WTC11 (cell line): ENCODE measurements around the gene MYO19. TPM values are rescaled to one million over a fixed set of nuclear protein-coding genes. Genes with fewer than 3 reads are reported as not detected.

Source experiments
- CBFB ChIP-seq: sonication (generic); formaldehyde crosslinking; IDR thresholded peaks from 2 replicates; pipeline ENCODE4 v1.8.1; 2022; ENCODE audit warnings: mild to moderate bottlenecking, low read depth, missing genetic modification reagents
- CREB1 ChIP-seq: sonication (generic); formaldehyde crosslinking; IDR thresholded peaks from 2 replicates; pipeline ENCODE4 v1.8.0; 2023; ENCODE audit warnings: mild to moderate bottlenecking, missing genetic modification reagents
- CREM ChIP-seq: sonication (generic); formaldehyde crosslinking; IDR thresholded peaks from 2 replicates; pipeline ENCODE4 v1.8.1; 2022; ENCODE audit warnings: mild to moderate bottlenecking, missing genetic modification reagents, moderate library complexity
- CTCF ChIP-seq: fragments of 200-600 bp; IDR thresholded peaks from 2 replicates; pipeline ENCODE4 v1.8.0; 2022; ENCODE audit warnings: antibody characterized with exemption
- E2F1 ChIP-seq: sonication (generic); formaldehyde crosslinking; IDR thresholded peaks from 2 replicates; pipeline ENCODE4 v1.8.0; 2022; ENCODE audit warnings: mild to moderate bottlenecking, missing genetic modification reagents
- ELF4 ChIP-seq: sonication (generic); formaldehyde crosslinking; IDR thresholded peaks from 2 replicates; pipeline ENCODE4 v1.8.1; 2022; ENCODE audit warnings: low read depth, mild to moderate bottlenecking, moderate library complexity, missing genetic modification reagents
- ERG ChIP-seq: fragments of 250-450 bp; sonication (Bioruptor Pico); IDR thresholded peaks from 2 replicates; pipeline ENCODE4 v1.8.0; 2021; ENCODE audit warnings: mild to moderate bottlenecking
- ESRRA ChIP-seq: sonication (generic); formaldehyde crosslinking; IDR thresholded peaks from 2 replicates; pipeline ENCODE4 v1.8.1; 2022; ENCODE audit warnings: mild to moderate bottlenecking, missing genetic modification reagents, borderline replicate concordance
- JAZF1 ChIP-seq: fragments of 250-450 bp; sonication (Bioruptor Pico); IDR thresholded peaks from 2 replicates; pipeline ENCODE4 v1.9.0; 2021; ENCODE audit warnings: moderate library complexity, mild to moderate bottlenecking, inconsistent platforms
- JUN ChIP-seq: sonication (generic); formaldehyde crosslinking; IDR thresholded peaks from 2 replicates; pipeline ENCODE4 v1.8.0; 2023; ENCODE audit warnings: mild to moderate bottlenecking, missing genetic modification reagents
- KAT7 ChIP-seq: sonication (generic); formaldehyde crosslinking; IDR thresholded peaks from 2 replicates; pipeline ENCODE4 v1.8.1; 2023; ENCODE audit warnings: missing genetic modification reagents, mild to moderate bottlenecking, borderline replicate concordance
- NFE2L1 ChIP-seq: sonication (generic); formaldehyde crosslinking; IDR thresholded peaks from 2 replicates; pipeline ENCODE4 v1.8.1; 2023; ENCODE audit warnings: missing genetic modification reagents
- RELA ChIP-seq: sonication (generic); formaldehyde crosslinking; IDR thresholded peaks from 2 replicates; pipeline ENCODE4 v1.8.1; 2022; ENCODE audit warnings: missing genetic modification reagents, mild to moderate bottlenecking, borderline replicate concordance
- SOX15 ChIP-seq: fragments of 250-450 bp; sonication (Bioruptor Pico); IDR thresholded peaks from 2 replicates; pipeline ENCODE4 v1.9.0; 2021; ENCODE audit warnings: mild to moderate bottlenecking
- ZBTB21 ChIP-seq: sonication (generic); formaldehyde crosslinking; IDR thresholded peaks from 2 replicates; pipeline ENCODE4 v1.8.1; 2023; ENCODE audit warnings: mild to moderate bottlenecking, missing genetic modification reagents, borderline replicate concordance
- ZMAT4 ChIP-seq: fragments of 250-450 bp; sonication (Bioruptor Pico); IDR thresholded peaks from 2 replicates; pipeline ENCODE4 v1.9.0; 2021; ENCODE audit warnings: mild to moderate bottlenecking
- ZNF138 ChIP-seq: sonication (generic); formaldehyde crosslinking; conservative IDR thresholded peaks from 2 replicates; pipeline ENCODE4 v1.8.1; 2022; ENCODE audit warnings: mild to moderate bottlenecking, moderate library complexity, missing genetic modification reagents
- ZNF232 ChIP-seq: sonication (generic); formaldehyde crosslinking; IDR thresholded peaks from 2 replicates; pipeline ENCODE4 v1.8.0; 2022; ENCODE audit warnings: mild to moderate bottlenecking, missing genetic modification reagents
- ZNF423 ChIP-seq: fragments of 250-450 bp; sonication (Bioruptor Pico); IDR thresholded peaks from 2 replicates; pipeline ENCODE4 v2.1.2; 2022; ENCODE audit warnings: mild to moderate bottlenecking, moderate library complexity
- total RNA-seq: library from RNA; stranded (reverse); gene quantifications from 3 replicates; pipeline ENCODE4 v1.2.3, GENCODE V29; 2021
- TF ChIP-seq, protein P1 (sequence below): sonication (generic); formaldehyde crosslinking; IDR thresholded peaks from 2 replicates; pipeline ENCODE4 v1.8.0; 2022; ENCODE audit warnings: mild to moderate bottlenecking, missing genetic modification reagents
- TF ChIP-seq, protein P2 (sequence below): sonication (generic); formaldehyde crosslinking; IDR thresholded peaks from 2 replicates; pipeline ENCODE4 v1.8.1; 2023; ENCODE audit warnings: mild to moderate bottlenecking, missing genetic modification reagents, moderate library complexity
- TF ChIP-seq, protein P3 (sequence below): fragments of 250-450 bp; sonication (Bioruptor Pico); IDR thresholded peaks from 2 replicates; pipeline ENCODE4 v1.9.0; 2021; ENCODE audit warnings: moderate library complexity, mild to moderate bottlenecking, inconsistent platforms, borderline replicate concordance
- TF ChIP-seq, protein P4 (sequence below): sonication (generic); formaldehyde crosslinking; IDR thresholded peaks from 2 replicates; pipeline ENCODE4 v1.8.0; 2023; ENCODE audit warnings: missing genetic modification reagents, mild to moderate bottlenecking, borderline replicate concordance

The MYO19 gene
- total RNA-seq, 1 experiment from 2014 or later: 146 TPM

DNA sequence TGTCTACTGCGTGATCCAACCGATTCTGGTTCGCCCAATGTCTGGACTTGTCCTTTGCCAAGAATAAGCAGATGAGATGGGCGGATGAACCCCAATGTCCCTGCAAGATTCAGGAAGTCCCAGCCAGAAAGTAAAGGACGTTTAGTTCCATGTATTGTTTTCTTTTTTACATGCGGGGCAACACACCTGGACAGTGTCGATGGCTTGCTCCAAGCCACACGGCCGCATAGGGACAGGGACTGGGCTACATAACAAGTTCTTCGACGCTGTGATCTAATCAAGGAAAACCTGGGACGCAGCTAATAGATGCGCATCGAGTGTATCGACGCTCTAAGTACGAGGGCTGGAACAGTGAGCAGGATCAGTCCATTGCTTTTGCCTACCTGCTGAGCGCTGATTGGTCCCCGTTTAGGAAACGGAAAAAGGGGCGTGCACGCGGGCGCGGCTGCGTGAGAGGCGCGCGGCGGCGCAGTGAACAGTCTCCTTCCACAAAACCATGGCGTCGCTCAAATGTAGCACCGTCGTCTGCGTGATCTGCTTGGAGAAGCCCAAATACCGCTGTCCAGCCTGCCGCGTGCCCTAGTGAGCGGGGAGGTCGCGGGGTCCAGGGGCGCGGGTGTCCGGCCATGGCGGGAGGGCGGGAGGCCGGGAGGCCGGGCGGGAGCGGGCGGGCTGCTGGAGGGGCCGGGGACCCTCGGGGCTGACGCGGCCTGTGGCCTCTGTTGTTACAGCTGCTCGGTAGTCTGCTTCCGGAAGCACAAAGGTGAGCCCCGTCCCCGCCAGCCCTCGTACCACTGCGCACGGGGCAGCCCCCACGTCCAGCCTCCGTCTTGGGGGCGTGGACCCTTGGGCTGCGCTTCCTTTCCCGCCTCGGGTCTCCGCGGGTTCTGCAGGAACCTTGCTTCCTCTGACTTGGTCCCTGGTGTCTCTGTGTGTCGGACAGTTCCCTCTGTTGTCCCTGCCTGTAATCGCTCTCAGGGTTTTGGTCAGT lies 48.2 kb downstream of the MYO19 start, which contains the start of gene ZNHIT3 (continued):
- TF ChIP-seq ERG (CRISPR knock-in tag): no peak
- TF ChIP-seq, protein P1, sequence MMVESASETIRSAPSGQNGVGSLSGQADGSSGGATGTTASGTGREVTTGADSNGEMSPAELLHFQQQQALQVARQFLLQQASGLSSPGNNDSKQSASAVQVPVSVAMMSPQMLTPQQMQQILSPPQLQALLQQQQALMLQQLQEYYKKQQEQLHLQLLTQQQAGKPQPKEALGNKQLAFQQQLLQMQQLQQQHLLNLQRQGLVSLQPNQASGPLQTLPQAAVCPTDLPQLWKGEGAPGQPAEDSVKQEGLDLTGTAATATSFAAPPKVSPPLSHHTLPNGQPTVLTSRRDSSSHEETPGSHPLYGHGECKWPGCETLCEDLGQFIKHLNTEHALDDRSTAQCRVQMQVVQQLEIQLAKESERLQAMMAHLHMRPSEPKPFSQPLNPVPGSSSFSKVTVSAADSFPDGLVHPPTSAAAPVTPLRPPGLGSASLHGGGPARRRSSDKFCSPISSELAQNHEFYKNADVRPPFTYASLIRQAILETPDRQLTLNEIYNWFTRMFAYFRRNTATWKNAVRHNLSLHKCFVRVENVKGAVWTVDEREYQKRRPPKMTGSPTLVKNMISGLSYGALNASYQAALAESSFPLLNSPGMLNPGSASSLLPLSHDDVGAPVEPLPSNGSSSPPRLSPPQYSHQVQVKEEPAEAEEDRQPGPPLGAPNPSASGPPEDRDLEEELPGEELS (CRISPR knock-in tag): peak; percentile 69
- no peak for TF ChIP-seq CBFB (CRISPR knock-in tag)
- TF ChIP-seq, protein P2, sequence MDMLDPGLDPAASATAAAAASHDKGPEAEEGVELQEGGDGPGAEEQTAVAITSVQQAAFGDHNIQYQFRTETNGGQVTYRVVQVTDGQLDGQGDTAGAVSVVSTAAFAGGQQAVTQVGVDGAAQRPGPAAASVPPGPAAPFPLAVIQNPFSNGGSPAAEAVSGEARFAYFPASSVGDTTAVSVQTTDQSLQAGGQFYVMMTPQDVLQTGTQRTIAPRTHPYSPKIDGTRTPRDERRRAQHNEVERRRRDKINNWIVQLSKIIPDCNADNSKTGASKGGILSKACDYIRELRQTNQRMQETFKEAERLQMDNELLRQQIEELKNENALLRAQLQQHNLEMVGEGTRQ (CRISPR knock-in tag): no peak
- TF ChIP-seq ZMAT4: no peak
- no peak for TF ChIP-seq SOX15 (CRISPR knock-in tag)
- TF ChIP-seq CTCF: no peak
- TF ChIP-seq RELA (CRISPR knock-in tag): no peak
- TF ChIP-seq E2F1 (CRISPR knock-in tag): no peak
- TF ChIP-seq ZNF423: no peak
- TF ChIP-seq, protein P3, sequence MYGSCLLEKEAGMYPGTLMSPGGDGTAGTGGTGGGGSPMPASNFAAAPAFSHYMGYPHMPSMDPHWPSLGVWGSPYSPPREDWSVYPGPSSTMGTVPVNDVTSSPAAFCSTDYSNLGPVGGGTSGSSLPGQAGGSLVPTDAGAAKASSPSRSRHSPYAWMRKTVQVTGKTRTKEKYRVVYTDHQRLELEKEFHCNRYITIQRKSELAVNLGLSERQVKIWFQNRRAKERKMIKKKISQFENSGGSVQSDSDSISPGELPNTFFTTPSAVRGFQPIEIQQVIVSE (CRISPR knock-in tag): no peak
- no peak for TF ChIP-seq ESRRA (CRISPR knock-in tag)
- no peak for TF ChIP-seq CREB1 (CRISPR knock-in tag)
- TF ChIP-seq CREM (CRISPR knock-in tag): peak; percentile 72; the same call in 1 of the 2 replicates
- TF ChIP-seq ZBTB21 (CRISPR knock-in tag): no peak
- no peak for TF ChIP-seq JUN (CRISPR knock-in tag)
- no peak for TF ChIP-seq KAT7 (CRISPR knock-in tag)
- no peak for TF ChIP-seq JAZF1
- TF ChIP-seq, protein P4, sequence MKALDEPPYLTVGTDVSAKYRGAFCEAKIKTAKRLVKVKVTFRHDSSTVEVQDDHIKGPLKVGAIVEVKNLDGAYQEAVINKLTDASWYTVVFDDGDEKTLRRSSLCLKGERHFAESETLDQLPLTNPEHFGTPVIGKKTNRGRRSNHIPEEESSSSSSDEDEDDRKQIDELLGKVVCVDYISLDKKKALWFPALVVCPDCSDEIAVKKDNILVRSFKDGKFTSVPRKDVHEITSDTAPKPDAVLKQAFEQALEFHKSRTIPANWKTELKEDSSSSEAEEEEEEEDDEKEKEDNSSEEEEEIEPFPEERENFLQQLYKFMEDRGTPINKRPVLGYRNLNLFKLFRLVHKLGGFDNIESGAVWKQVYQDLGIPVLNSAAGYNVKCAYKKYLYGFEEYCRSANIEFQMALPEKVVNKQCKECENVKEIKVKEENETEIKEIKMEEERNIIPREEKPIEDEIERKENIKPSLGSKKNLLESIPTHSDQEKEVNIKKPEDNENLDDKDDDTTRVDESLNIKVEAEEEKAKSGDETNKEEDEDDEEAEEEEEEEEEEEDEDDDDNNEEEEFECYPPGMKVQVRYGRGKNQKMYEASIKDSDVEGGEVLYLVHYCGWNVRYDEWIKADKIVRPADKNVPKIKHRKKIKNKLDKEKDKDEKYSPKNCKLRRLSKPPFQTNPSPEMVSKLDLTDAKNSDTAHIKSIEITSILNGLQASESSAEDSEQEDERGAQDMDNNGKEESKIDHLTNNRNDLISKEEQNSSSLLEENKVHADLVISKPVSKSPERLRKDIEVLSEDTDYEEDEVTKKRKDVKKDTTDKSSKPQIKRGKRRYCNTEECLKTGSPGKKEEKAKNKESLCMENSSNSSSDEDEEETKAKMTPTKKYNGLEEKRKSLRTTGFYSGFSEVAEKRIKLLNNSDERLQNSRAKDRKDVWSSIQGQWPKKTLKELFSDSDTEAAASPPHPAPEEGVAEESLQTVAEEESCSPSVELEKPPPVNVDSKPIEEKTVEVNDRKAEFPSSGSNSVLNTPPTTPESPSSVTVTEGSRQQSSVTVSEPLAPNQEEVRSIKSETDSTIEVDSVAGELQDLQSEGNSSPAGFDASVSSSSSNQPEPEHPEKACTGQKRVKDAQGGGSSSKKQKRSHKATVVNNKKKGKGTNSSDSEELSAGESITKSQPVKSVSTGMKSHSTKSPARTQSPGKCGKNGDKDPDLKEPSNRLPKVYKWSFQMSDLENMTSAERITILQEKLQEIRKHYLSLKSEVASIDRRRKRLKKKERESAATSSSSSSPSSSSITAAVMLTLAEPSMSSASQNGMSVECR (CRISPR knock-in tag): peak; percentile 49; the same call in 1 of the 2 replicates
- TF ChIP-seq ELF4 (CRISPR knock-in tag): no peak
- TF ChIP-seq ZNF138: no peak
- TF ChIP-seq NFE2L1 (CRISPR knock-in tag): peak; percentile 82
- no peak for TF ChIP-seq ZNF232 (CRISPR knock-in tag)
